Activated T-cell treated with anti-CD3 and anti-CD28 coated beads, Interleukin-2, amount 50 U/mL, for 1 hour (primary cell): ENCODE results near the gene BPIFB6.

Experiments
- DNase-seq: peaks from one replicate; pipeline ENCODE4 v3.0.0-alpha.2; 2020

Gene BPIFB6

GRCh38 chr20:33093074-33093473, 61.6 kb downstream of the BPIFB6 start:
- no peak for DNase-seq

- DNase-seq, result no peak
Observed at GRCh38 chr20:33093582-33093981, 62.1 kb downstream of the BPIFB6 start.
